HG03565 (cell line): ENCODE data around the gene DMBX1.

Experiments used
- ATAC-seq: cut with Tn5 transposase; IDR thresholded peaks from one replicate; pipeline ENCODE4 v1.9.1; 2021; ENCODE audit warnings: mild to moderate bottlenecking, moderate library complexity; ENCODE audit not compliant: unreplicated experiment

The DMBX1 gene

DNA sequence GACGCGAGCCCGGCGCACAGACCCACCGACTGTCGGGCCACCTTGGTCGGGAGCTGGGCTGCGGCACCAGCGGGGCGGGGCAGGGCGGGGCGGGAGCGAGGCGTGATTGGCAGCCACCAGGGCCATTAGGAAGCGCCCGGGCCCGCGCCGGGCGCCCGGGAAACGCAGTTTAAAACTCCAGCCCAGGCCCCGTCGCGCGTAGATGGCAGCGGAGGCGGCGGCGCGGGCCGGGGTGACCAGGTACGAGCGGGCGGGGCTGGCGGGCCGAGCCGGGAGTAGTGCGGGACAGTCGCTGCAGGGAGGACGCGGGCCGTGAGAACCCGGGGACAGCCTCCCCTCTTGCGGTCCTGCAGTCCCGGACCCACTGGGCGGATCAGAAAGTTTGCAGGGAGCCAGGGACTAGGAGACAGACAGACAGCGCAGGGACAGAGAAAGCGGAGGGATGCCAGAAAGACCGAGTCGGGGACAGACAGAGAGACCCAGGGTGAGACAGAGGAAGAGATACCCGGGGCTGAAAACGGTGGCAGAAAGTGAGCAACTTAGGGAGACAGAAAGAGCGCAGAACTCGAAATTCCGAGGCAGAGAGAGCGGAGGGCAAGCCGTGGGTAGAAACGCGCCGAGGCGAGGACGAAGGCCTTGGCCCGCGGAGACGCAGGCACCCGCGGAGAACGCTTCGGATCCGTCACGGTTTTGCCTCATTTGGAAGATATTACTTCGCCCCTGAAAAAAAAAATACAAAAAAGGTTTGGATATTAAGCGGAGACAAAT lies at the start of gene DMBX1:
TSS of gene DMBX1 (plus strand) at position 199 of the 768 bp plus-strand sequence. CDS start 17,175 bp downstream, outside the sequence.
- no peak for ATAC-seq

GRCh38 chr1:46440478-46440877 lies 49.2 kb upstream of the DMBX1 start:
- no peak for ATAC-seq

DNA sequence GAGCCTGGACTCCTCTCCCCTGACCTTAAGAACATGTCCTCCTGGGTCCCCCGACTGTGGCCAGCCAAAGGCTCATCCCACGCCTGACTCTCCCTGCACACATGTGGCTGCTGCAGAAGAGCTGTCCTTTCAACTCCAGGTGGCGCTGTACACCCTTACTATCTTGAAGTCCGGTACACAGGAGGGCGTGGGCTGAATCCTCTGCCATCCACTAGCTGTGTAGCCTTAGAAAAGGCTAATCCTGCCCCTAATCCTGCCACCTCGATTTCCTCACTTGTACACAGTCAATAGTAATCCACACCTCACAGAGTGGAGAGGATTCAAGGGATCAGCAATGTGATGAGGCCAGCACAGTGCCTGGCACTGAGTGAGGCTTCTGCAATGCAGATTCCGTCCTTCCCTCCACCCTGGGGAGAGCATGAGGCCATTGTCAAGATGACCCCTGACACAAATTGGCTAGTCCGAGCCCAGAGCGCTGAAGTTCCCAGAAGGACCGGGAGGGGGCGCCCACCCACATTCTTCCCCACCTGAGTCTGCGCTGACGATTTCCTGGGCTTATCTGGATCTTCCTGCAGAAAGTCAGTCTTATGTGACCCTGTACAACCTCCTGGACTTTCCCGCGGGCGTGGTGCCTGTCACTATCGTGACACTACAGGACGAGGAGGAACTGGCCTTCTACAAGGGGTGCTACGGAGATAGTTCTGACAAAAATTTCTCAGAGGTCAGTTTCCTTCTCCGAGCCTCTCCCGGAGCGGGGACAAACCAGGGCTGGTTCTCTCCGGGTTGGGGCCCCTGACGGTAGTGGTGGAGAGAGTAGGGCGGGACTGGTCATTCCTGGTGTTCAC lies 47.1 kb upstream of the DMBX1 start:
- peak; percentile 47 for ATAC-seq

GRCh38 chr1:46444466-46444865 lies 45.2 kb upstream of the DMBX1 start:
- ATAC-seq, result no peak

DNA sequence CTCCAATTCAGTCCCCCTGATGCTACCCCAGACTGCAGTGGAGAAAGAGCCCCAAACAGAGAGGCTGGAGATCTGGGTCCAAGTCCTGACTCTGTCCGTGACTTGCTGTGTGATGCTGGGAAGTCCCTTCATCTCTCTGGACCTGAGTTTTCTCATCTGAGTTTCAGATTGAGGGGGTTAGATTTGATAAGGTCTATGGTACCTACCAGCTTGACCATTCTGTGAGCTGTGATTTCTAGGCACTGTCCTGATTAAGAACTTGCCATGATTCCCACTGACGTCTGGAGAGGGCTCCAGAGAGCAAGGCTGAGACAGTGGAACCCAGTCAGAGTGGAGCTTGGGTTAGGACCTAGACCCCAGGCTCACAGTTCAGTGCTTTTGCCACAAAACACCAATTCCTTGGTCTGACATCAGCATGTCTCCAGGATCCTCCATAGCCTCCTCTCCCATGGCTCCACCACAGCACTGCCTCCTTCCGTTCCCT lies 43.8 kb upstream of the DMBX1 start:
- ATAC-seq, result no peak

DNA sequence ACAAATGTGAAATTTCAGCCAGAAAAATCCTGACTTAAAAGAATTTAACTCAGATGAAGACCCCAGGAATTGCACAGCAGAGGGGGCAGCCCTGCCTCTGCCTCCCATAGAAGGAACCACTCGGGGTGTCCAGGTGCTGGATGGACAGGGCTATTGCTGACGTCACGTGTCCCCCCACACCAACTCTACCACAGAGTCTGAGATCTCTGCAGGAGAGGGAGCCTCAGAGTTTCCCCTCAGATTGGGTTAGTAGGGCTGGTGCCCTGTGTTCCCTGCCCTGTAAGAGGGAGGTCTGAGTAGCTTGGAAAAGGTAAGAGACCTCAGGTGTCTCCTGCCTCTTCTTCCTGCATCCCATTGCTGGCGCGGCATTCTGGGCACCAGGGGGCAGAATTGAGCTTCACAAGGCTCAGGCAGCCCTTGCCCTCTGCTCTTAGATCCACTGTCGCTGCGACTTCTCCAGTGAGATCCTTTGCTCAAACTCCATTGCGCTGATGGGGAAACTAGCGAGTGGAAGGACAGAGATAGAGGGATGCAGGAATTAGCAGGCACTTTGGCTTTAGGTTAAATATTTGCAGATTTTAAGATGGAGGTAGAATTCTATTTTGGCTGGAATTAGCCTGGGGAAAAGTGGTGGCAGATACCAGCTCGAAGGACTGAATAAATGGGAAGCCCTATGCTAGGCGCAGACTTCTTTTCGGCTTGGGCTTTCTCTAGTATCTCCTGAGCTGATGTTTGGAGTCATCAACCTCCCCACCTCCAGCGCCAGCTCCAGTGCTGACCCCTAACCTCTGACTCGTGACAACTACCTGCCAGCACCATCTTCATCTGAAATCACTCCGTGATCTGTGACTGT lies 42.8 kb upstream of the DMBX1 start:
- ATAC-seq, result no peak

DNA sequence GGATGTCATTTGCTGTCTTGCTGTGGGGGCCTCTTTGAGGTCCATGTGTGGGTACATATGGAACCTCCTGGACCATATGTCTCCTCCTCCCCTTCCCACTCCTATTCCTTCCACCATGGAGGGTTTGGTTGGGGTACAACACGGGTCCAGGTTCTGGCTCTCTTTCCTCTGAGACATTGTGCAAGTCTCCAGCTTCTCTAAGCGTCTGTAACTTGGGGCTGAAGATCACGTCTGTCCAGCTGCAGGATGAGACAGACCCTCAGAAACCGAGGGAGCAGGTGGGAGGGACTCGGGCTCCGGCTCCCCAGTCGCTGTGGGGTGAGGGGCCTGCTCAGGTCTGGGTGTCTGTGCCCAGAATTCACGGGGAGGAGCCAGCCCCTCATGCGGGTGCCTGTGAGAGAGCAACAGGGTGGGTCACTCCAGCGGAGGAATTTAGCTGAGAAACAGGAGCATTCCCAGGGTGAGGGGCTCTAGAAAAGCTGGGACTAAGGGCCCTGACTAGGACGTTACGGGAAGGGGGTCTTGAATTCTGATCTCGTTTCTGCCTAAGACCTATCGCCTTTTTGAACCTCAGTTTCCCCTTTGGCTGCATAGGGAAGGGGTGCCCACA lies 42.0 kb upstream of the DMBX1 start:
- no peak for ATAC-seq

DNA sequence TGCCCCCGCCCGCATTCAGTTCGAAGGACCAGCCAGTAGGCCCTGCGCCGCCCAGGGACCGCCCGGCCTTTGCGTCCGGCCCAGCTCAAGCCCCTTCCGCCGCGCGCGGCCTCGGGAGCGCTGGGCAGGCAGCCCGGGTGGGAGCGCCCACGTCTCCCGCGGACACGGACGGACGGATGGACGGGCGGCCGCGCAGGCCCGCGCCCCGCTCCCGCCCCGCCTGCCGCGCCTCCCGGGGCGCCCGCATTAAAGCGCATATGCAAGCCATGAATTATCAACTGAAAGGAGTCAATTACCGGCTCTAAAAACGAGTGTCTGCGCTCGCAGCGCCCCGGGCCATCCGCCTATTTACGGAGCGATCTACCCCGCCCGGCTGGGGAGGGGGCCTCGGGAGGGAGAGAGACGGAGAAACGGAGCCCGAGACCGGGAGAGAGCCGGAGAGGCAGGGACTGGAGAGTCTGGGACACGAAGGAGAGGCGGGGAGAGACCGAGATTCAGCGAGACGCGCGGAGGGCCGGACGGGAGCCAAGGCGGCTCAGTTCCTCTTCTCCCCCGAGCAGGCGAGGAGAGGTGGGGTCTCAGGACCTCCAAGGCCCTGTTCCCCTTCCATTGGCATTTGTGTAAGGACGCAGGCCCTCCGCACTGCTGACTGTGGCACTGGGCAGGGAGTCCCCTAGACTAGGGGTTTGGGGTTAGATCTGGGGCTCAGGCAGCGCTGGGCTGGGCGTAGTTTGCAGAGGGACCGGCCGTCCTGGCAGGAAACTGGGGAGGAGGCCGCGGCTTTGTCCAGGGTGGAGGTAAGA lies 41.3 kb upstream of the DMBX1 start:
- no peak for ATAC-seq

GRCh38 chr1:46449223-46450159 lies 40.1 kb upstream of the DMBX1 start:
- no peak for ATAC-seq

GRCh38 chr1:46450160-46450517 lies 39.5 kb upstream of the DMBX1 start:
- no peak for ATAC-seq

DNA sequence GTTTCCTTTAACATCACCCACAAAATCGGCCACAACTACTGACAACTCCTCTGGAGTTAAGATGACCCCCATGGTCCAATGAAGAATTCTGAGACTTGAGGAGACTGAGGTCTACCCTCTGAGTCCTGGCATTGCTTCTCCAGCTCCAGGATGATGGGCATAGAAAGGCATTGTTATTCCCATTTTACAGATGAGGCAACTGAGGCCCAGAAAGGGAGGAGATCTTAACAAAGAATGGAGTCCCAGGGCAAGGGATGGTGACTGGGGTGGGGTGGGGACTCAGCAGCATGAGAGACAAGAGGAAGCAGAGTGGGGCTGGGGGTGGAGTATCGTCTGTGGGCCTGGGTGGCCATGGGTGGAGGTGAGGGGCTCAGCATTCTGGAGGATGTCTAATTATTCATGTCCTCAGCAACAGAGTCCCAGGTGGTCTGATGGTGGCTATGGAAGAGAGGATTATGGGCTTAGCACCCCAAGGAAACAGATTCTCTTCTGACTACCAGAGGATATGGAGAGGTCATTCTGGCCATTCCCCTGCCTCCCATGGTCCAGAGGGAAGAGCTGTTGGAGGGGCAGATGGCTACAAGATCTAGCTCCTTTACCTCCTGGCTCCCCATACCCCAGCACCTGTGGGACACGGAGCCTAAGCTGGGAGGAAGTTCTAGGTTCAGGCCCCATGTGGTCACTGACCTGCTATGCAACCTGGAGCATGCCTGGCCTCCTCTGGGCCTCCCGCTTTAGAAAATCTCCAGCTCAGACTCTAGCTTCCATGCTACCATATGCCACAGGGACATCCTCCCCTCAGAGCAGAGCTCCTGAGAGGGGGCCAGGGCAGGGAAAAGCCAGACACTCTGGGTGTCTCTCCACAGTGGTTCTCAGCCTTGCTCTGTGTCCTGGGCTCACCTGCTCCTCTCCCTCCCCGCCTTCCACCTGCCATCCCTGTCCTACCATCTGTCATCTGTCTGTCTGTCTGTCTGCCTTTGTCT lies 37.4 kb upstream of the DMBX1 start:
- no peak for ATAC-seq

- ATAC-seq, result no peak
Measured at GRCh38 chr1:46452931-46453325, 36.7 kb upstream of the DMBX1 start.

DNA sequence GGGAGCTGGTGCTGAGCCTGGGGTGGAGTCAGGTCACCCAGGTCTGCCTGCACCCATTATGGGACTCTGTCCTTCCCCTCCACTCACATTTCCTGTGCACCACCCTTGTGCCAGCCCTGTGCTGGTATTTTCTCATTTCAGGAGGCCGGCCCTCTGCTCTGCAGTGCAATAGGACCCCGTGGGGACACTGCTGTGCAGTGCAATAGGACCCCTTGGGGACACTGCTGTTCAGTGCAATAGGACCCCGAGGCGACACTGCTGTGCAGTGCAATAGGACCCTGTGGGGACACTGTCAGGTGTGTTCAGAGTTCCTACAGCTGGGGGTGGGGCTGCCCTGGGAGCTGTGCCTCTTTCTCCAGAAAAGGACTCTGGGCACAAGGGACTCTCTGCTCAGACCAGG lies 36.2 kb upstream of the DMBX1 start:
- no peak for ATAC-seq

- no peak for ATAC-seq
Measured at GRCh38 chr1:46455951-46456350, 33.7 kb upstream of the DMBX1 start.

DNA sequence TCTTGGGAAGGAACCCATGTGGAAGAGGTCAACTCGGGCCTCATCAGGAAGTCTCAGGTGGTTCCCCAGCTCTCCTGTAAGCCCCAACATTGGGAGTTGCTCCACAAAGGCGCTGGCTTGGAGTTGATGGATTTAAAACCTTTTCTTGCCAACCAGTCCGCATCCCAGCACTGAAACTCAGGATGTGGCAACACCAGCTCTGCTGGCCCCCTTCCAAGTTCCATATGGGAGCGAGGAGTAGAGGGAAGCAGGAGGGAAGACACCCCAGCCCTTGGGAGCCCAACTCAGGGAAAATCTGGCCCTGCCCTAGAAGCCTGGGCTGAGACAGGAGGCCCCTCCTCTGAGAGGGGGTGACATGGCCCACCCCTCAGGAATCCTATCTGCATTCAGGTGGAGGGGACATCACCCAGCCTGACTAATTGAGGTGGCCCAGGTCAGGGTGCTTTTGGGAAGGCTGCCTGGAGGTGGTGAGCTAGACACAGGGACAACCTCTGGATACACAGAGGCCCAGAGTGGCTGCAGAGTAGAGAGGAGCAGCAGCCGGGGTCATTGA lies 33.1 kb upstream of the DMBX1 start:
- ATAC-seq, result no peak

- no peak for ATAC-seq
Measured at GRCh38 chr1:46457178-46457577, 32.5 kb upstream of the DMBX1 start.

- ATAC-seq, result no peak
Measured at GRCh38 chr1:46458190-46458589, 31.4 kb upstream of the DMBX1 start.
